Measurements from ENCODE around the gene EXT2.

GRCh38 chr11:44090539-44090938, 4.9 kb upstream of the EXT2 start:
- TF ChIP-seq, protein P1, sequence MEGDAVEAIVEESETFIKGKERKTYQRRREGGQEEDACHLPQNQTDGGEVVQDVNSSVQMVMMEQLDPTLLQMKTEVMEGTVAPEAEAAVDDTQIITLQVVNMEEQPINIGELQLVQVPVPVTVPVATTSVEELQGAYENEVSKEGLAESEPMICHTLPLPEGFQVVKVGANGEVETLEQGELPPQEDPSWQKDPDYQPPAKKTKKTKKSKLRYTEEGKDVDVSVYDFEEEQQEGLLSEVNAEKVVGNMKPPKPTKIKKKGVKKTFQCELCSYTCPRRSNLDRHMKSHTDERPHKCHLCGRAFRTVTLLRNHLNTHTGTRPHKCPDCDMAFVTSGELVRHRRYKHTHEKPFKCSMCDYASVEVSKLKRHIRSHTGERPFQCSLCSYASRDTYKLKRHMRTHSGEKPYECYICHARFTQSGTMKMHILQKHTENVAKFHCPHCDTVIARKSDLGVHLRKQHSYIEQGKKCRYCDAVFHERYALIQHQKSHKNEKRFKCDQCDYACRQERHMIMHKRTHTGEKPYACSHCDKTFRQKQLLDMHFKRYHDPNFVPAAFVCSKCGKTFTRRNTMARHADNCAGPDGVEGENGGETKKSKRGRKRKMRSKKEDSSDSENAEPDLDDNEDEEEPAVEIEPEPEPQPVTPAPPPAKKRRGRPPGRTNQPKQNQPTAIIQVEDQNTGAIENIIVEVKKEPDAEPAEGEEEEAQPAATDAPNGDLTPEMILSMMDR (IDR thresholded peaks at IDR 0.05) = no peak
- TF ChIP-seq POLR2AphosphoS5 (IDR thresholded peaks at IDR 0.05) = no peak
